Activated naive CD8-positive, alpha-beta T cell treated with anti-CD3 and anti-CD28 coated beads, Interleukin-2, amount 10 ng/mL, durations not matched to agents 7 days and 5 days (primary cell): ENCODE results near the gene GOLPH3L. TPM values are rescaled to one million over a fixed set of nuclear protein-coding genes. Genes with fewer than 3 reads are reported as not detected.
"Not testable (repeated sequence)": the region's sequence is repeated elsewhere in the genome, so short reads cannot be mapped to it uniquely, and the experiment has no call there.

ENCODE experiments used
- ATAC-seq: fragments of 150-1000 bp; cut with Tn5 transposase; one replicate; pipeline ENCODE4 v1.10.0; 2021; ENCODE audit warnings: low read depth, moderate library complexity
- POLR2A ChIA-PET: fragments of 350-600 bp; sonication (Branson Sonifier 250); formaldehyde crosslinking; loops from one replicate; lab custom pipeline; 2021; ENCODE audit warnings: antibody characterized with exemption; lab: Charles Lee
- DNase-seq: peaks from one replicate; pipeline ENCODE4 v3.0.0; 2021
- H3K27ac Mint-ChIP-seq: one replicate; pipeline ENCODE4 v1.8.0; 2022; ENCODE audit warnings: mild to moderate bottlenecking, mixed read lengths
- H3K27me3 Mint-ChIP-seq: one replicate; pipeline ENCODE4 v1.8.0; 2022; ENCODE audit warnings: mild to moderate bottlenecking, moderate library complexity, mixed read lengths
- H3K36me3 Mint-ChIP-seq: one replicate; pipeline ENCODE4 v1.8.0; 2021; ENCODE audit warnings: mild to moderate bottlenecking, mixed read lengths
- H3K4me1 Mint-ChIP-seq: one replicate; pipeline ENCODE4 v1.8.0; 2021; ENCODE audit warnings: mixed read lengths
- H3K4me3 Mint-ChIP-seq: one replicate; pipeline ENCODE4 v1.8.0; 2022; ENCODE audit warnings: mild to moderate bottlenecking, moderate library complexity, mixed read lengths
- H3K9me3 Mint-ChIP-seq: one replicate; pipeline ENCODE4 v1.8.0; 2021; ENCODE audit warnings: mixed read lengths
- total RNA-seq, 2 experiments: library from RNA; stranded (reverse); gene quantifications; one replicate each; pipeline ENCODE4 v1.2.3, GENCODE V29; 2021

Gene GOLPH3L
- total RNA-seq, 2 experiments from 2014 or later = 22.2 to 22.6 TPM

- Mint-ChIP-seq H3K27ac (peak overlapping the region; percentile 81), H3K36me3 (peaks cover 40% of the 10 kb centered on the region), H3K9me3 (no peaks in the 10 kb centered on the region), H3K4me3 (no peak overlapping the region), H3K27me3 (no peaks in the 10 kb centered on the region), H3K4me1 (peaks cover 34% of the 10 kb centered on the region)
- DNase-seq (peak; percentile 52), ATAC-seq (peak; percentile 45)
- POLR2A ChIA-PET = interaction anchor here (1.3 to 6.8 kb wide), 6 partner anchors 8 to 60 kb away, joined by 3 to 71 read pairs (median 14); partner anchors contain the start of genes ENSA and MCL1
Measured at GRCh38 chr1:150621497-150622302, 75.3 kb downstream of the GOLPH3L start.

GRCh38 chr1:150620919-150621318, 76.0 kb downstream of the GOLPH3L start:
- ATAC-seq (no peak), DNase-seq (no peak)
- H3K4me1 Mint-ChIP-seq = peaks cover 37% of the 10 kb centered on the region
- POLR2A ChIA-PET = interaction anchor here (1.3 to 6.8 kb wide), 6 partner anchors 9 to 59 kb away, joined by 3 to 71 read pairs (median 14); partner anchors contain the start of genes ENSA and MCL1
- no peaks in the 10 kb centered on the region for H3K9me3 Mint-ChIP-seq
- no peaks in the 10 kb centered on the region for H3K27me3 Mint-ChIP-seq
- no peak overlapping the region for H3K27ac Mint-ChIP-seq
- no peak overlapping the region for H3K4me3 Mint-ChIP-seq
- peaks cover 37% of the 10 kb centered on the region for H3K36me3 Mint-ChIP-seq

GRCh38 chr1:150619576-150620509, 77.1 kb downstream of the GOLPH3L start:
- peak overlapping the region; percentile 63 for H3K27ac Mint-ChIP-seq
- H3K4me1 Mint-ChIP-seq = peaks cover 42% of the 10 kb centered on the region
- no peak overlapping the region for H3K4me3 Mint-ChIP-seq
- H3K9me3 Mint-ChIP-seq = no peaks in the 10 kb centered on the region
- DNase-seq (no peak), ATAC-seq (peak; percentile 19)
- H3K36me3 Mint-ChIP-seq = peaks cover 40% of the 10 kb centered on the region
- POLR2A ChIA-PET = interaction anchor here (1.0 to 6.8 kb wide), 5 partner anchors 10 to 58 kb away, joined by 3 to 71 read pairs (median 14); partner anchors contain the start of genes ENSA and MCL1
- no peaks in the 10 kb centered on the region for H3K27me3 Mint-ChIP-seq

- Mint-ChIP-seq H3K4me1 (peaks cover 49% of the 10 kb centered on the region), H3K27ac (peak overlapping the region; percentile 84), H3K27me3 (no peaks in the 10 kb centered on the region), H3K9me3 (no peaks in the 10 kb centered on the region), H3K4me3 (peak overlapping the region; percentile 56), H3K36me3 (peaks cover 28% of the 10 kb centered on the region)
- ATAC-seq (peak; percentile 47), DNase-seq (no peak)
- POLR2A ChIA-PET = interaction anchor here (0.6 to 9.7 kb wide), 7 partner anchors 13 to 99 kb away, joined by 3 to 98 read pairs (median 23); partner anchors contain the start of genes ENSA and MCL1
Measured at GRCh38 chr1:150615346-150616201, 81.4 kb downstream of the GOLPH3L start.

- H3K27ac Mint-ChIP-seq = peak overlapping the region; percentile 83
- H3K36me3 Mint-ChIP-seq = peaks cover 18% of the 10 kb centered on the region
- no peak for DNase-seq
- H3K4me1 Mint-ChIP-seq = peaks cover 49% of the 10 kb centered on the region
- POLR2A ChIA-PET = interaction anchor here (4.2 to 9.7 kb wide), 4 partner anchors 15 to 51 kb away, joined by 23 to 98 read pairs (median 40); partner anchors contain the start of genes ENSA and MCL1
- peak overlapping the region; percentile 55 for H3K4me3 Mint-ChIP-seq
- H3K27me3 Mint-ChIP-seq = no peaks in the 10 kb centered on the region
- no peaks in the 10 kb centered on the region for H3K9me3 Mint-ChIP-seq
- peak; percentile 48 for ATAC-seq
Measured at GRCh38 chr1:150613061-150613920, 83.7 kb downstream of the GOLPH3L start.

- Mint-ChIP-seq H3K27me3 (no peaks in the 10 kb centered on the region), H3K4me3 (peak overlapping the region; percentile 55), H3K27ac (peak overlapping the region; percentile 88), H3K36me3 (peaks cover 16% of the 10 kb centered on the region), H3K4me1 (peaks cover 48% of the 10 kb centered on the region), H3K9me3 (no peaks in the 10 kb centered on the region)
- DNase-seq = no peak
- POLR2A ChIA-PET = interaction anchor here (0.7 to 9.7 kb wide), 4 partner anchors 33 to 50 kb away, joined by 5 to 98 read pairs (median 26); partner anchors contain the start of gene MCL1
- ATAC-seq = no peak
Measured at GRCh38 chr1:150612014-150612345, 85.0 kb downstream of the GOLPH3L start.

GRCh38 chr1:150610576-150610975, 86.4 kb downstream of the GOLPH3L start:
- ATAC-seq = no peak
- peak overlapping the region; percentile 88 for H3K27ac Mint-ChIP-seq
- POLR2A ChIA-PET = interaction anchor here (1.1 to 9.7 kb wide), 3 partner anchors 19 to 48 kb away, joined by 4 to 98 read pairs (median 5); partner anchors contain the start of genes ENSA and MCL1
- H3K27me3 Mint-ChIP-seq = no peaks in the 10 kb centered on the region
- H3K9me3 Mint-ChIP-seq = no peaks in the 10 kb centered on the region
- no peak overlapping the region for H3K4me3 Mint-ChIP-seq
- peaks cover 9% of the 10 kb centered on the region for H3K36me3 Mint-ChIP-seq
- H3K4me1 Mint-ChIP-seq = peaks cover 38% of the 10 kb centered on the region
- no peak for DNase-seq

- POLR2A ChIA-PET = interaction anchor here (1.7 to 9.7 kb wide), 2 partner anchors 20 to 31 kb away, joined by 5 to 98 read pairs; partner anchors contain the start of genes ENSA and MCL1
- H3K27me3 Mint-ChIP-seq = no peaks in the 10 kb centered on the region
- DNase-seq (no peak), ATAC-seq (no peak)
- peaks cover 3% of the 10 kb centered on the region for H3K36me3 Mint-ChIP-seq
- no peak overlapping the region for H3K4me3 Mint-ChIP-seq
- no peaks in the 10 kb centered on the region for H3K9me3 Mint-ChIP-seq
- H3K4me1 Mint-ChIP-seq = peaks cover 31% of the 10 kb centered on the region
- H3K27ac Mint-ChIP-seq = no peak overlapping the region
Measured at GRCh38 chr1:150609732-150610131, 87.2 kb downstream of the GOLPH3L start.

GRCh38 chr1:150606463-150607142, 90.4 kb downstream of the GOLPH3L start:
- Mint-ChIP-seq H3K4me3 (no peak overlapping the region), H3K36me3 (peaks cover 3% of the 10 kb centered on the region), H3K9me3 (no peaks in the 10 kb centered on the region), H3K4me1 (peaks cover 12% of the 10 kb centered on the region), H3K27me3 (no peaks in the 10 kb centered on the region), H3K27ac (peak overlapping the region; percentile 15)
- DNase-seq = no peak
- ATAC-seq = no peak
- POLR2A ChIA-PET = interaction anchor here (3.3 kb wide), 1 partner anchor 27 kb away, joined by 15 read pairs; the partner anchor contains the start of gene MCL1

GRCh38 chr1:150605451-150605731, 91.6 kb downstream of the GOLPH3L start:
- not testable (repeated sequence) for H3K27me3 Mint-ChIP-seq, H3K36me3 Mint-ChIP-seq, H3K4me3 Mint-ChIP-seq, H3K27ac Mint-ChIP-seq, ATAC-seq, H3K4me1 Mint-ChIP-seq, H3K9me3 Mint-ChIP-seq, DNase-seq
- POLR2A ChIA-PET = interaction anchor here (1.5 to 3.3 kb wide), 2 partner anchors 26 to 41 kb away, joined by 3 to 15 read pairs; partner anchors contain the start of gene MCL1

- Mint-ChIP-seq H3K4me1 (peaks cover 5% of the 10 kb centered on the region), H3K27me3 (no peaks in the 10 kb centered on the region), H3K9me3 (no peaks in the 10 kb centered on the region), H3K27ac (peak overlapping the region; percentile 4), H3K4me3 (no peak overlapping the region), H3K36me3 (peaks cover 2% of the 10 kb centered on the region)
- ATAC-seq (no peak), DNase-seq (no peak)
- POLR2A ChIA-PET = interaction anchor here (0.8 to 3.3 kb wide), 3 partner anchors 11 to 40 kb away, joined by 3 to 15 read pairs (median 3); partner anchors contain the start of gene MCL1
Measured at GRCh38 chr1:150604226-150604588, 92.7 kb downstream of the GOLPH3L start.
